Measurements from ENCODE around the gene UCN2. TPM values are rescaled to one million over a fixed set of nuclear protein-coding genes. Genes with fewer than 3 reads are reported as not detected.

Gene UCN2
- total RNA-seq, 1 experiment from 2014 or later = 1.8 TPM

- POLR2A ChIA-PET = no interaction called here
- no peak overlapping the region for H3K27ac ChIP-seq (ENCODE audit: low read length)
- ATAC-seq (no peak), DNase-seq (ENCODE audit: low read depth, low spot score) (no peak)
- intact Hi-C loops (cut with micrococcal nuclease; ENCODE audit: unreplicated experiment) = loop anchor here (5.0 kb wide), 1 partner anchor 79 kb away; a partner anchor contains a TSS
- TF ChIP-seq POLR2AphosphoS5 (IDR thresholded peaks at IDR 0.05; ENCODE audit: low read depth, low read length) = no peak
- TF ChIP-seq, protein P1, sequence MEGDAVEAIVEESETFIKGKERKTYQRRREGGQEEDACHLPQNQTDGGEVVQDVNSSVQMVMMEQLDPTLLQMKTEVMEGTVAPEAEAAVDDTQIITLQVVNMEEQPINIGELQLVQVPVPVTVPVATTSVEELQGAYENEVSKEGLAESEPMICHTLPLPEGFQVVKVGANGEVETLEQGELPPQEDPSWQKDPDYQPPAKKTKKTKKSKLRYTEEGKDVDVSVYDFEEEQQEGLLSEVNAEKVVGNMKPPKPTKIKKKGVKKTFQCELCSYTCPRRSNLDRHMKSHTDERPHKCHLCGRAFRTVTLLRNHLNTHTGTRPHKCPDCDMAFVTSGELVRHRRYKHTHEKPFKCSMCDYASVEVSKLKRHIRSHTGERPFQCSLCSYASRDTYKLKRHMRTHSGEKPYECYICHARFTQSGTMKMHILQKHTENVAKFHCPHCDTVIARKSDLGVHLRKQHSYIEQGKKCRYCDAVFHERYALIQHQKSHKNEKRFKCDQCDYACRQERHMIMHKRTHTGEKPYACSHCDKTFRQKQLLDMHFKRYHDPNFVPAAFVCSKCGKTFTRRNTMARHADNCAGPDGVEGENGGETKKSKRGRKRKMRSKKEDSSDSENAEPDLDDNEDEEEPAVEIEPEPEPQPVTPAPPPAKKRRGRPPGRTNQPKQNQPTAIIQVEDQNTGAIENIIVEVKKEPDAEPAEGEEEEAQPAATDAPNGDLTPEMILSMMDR (IDR thresholded peaks at IDR 0.05) = no peak
- TF ChIP-seq REST (IDR thresholded peaks at IDR 0.05; ENCODE audit: insufficient read depth in 1 of 2, low read depth in 2 of 2, low read length in 1 of 2) = no peak
- TF ChIP-seq SIN3A (IDR thresholded peaks at IDR 0.05; ENCODE audit: borderline replicate concordance, insufficient read depth, low read depth, low read length) = no peak
- no peak for TF ChIP-seq TCF7L2 (IDR thresholded peaks at IDR 0.05; ENCODE audit: low read depth, low read length)
- no peaks in the 10 kb centered on the region for H3K9me3 ChIP-seq (ENCODE audit: control insufficient read depth, insufficient read depth, low read depth, low read length)
- no peak overlapping the region for H3K4me3 ChIP-seq (ENCODE audit: low read depth in 2 of 2, low read length in 2 of 2)
- no peaks in the 10 kb centered on the region for H3K36me3 ChIP-seq (ENCODE audit: control insufficient read depth, insufficient read depth, low read length)
- no peaks in the 10 kb centered on the region for H3K4me1 ChIP-seq (ENCODE audit: control insufficient read depth, insufficient read depth, low read length)
- CTCF ChIA-PET = no interaction called here
- BruUV-seq (replicated peaks) = no TSS peak
- no peaks in the 10 kb centered on the region for H3K27me3 ChIP-seq (ENCODE audit: control insufficient read depth, insufficient read depth, low read length)
- in situ Hi-C loops (cut with HindIII; ENCODE audit: low pct_unique_long_range_greater_than_20kb, low sequenced_read_pairs) = no loop called here
These were observed 17.3 kb downstream of the UCN2 start for GRCh38 chr3:48546203-48546829.

DNA sequence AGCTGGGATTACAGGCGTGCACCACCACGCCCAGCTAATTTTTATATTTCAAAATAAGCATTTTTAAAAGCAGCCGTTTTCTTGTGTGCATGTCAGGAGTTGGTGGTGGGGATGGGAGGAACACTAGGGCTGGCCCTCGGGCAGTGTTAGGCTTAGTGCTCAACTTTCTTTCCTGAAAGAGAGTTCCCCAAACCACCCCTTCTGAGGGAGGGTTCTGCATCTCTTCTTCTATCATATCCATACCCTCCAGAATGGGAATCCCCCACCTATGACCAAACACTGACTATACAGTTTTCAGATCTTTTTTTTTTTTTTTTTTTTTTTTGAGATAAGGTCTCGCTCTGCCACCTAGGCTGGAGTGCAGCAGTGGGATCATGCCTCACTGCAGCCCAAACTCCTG is 19.4 kb downstream of the UCN2 start:
- ChIA-PET CTCF (interaction anchor here (0.6 kb wide), 1 partner anchor 1356 kb away, joined by 9 read pairs; no protein-coding TSS in a partner anchor), POLR2A (no interaction called here)
- Histone ChIP-seq H3K36me3 (ENCODE audit: control insufficient read depth, insufficient read depth, low read length) (no peaks in the 10 kb centered on the region), H3K4me1 (ENCODE audit: control insufficient read depth, insufficient read depth, low read length) (no peaks in the 10 kb centered on the region), H3K9me3 (ENCODE audit: control insufficient read depth, insufficient read depth, low read depth, low read length) (no peaks in the 10 kb centered on the region), H3K27ac (ENCODE audit: low read length) (no peak overlapping the region), H3K27me3 (ENCODE audit: control insufficient read depth, insufficient read depth, low read length) (no peaks in the 10 kb centered on the region), H3K4me3 (ENCODE audit: low read depth in 2 of 2, low read length in 2 of 2) (no peak overlapping the region)
- no peak for DNase-seq (ENCODE audit: low read depth, low spot score)
- intact Hi-C loops (cut with micrococcal nuclease; ENCODE audit: unreplicated experiment) = no loop called here
- in situ Hi-C loops (cut with HindIII; ENCODE audit: low pct_unique_long_range_greater_than_20kb, low sequenced_read_pairs) = no loop called here
- BruUV-seq (replicated peaks) = no TSS peak
- TF ChIP-seq REST (IDR thresholded peaks at IDR 0.05; ENCODE audit: insufficient read depth in 1 of 2, low read depth in 2 of 2, low read length in 1 of 2) = no peak
- TF ChIP-seq POLR2AphosphoS5 (IDR thresholded peaks at IDR 0.05; ENCODE audit: low read depth, low read length) = no peak
- no peak for TF ChIP-seq TCF7L2 (IDR thresholded peaks at IDR 0.05; ENCODE audit: low read depth, low read length)
- TF ChIP-seq SIN3A (IDR thresholded peaks at IDR 0.05; ENCODE audit: borderline replicate concordance, insufficient read depth, low read depth, low read length) = no peak
- TF ChIP-seq, protein P1 (IDR thresholded peaks at IDR 0.05) = no peak
- no peak for ATAC-seq
